GM19438 (cell line): ENCODE measurements around the gene HOTAIR.

Source experiments
- ATAC-seq: cut with Tn5 transposase; IDR thresholded peaks from one replicate; pipeline ENCODE4 v1.9.1; 2021; ENCODE audit warnings: low read depth; ENCODE audit not compliant: unreplicated experiment

Gene HOTAIR

DNA sequence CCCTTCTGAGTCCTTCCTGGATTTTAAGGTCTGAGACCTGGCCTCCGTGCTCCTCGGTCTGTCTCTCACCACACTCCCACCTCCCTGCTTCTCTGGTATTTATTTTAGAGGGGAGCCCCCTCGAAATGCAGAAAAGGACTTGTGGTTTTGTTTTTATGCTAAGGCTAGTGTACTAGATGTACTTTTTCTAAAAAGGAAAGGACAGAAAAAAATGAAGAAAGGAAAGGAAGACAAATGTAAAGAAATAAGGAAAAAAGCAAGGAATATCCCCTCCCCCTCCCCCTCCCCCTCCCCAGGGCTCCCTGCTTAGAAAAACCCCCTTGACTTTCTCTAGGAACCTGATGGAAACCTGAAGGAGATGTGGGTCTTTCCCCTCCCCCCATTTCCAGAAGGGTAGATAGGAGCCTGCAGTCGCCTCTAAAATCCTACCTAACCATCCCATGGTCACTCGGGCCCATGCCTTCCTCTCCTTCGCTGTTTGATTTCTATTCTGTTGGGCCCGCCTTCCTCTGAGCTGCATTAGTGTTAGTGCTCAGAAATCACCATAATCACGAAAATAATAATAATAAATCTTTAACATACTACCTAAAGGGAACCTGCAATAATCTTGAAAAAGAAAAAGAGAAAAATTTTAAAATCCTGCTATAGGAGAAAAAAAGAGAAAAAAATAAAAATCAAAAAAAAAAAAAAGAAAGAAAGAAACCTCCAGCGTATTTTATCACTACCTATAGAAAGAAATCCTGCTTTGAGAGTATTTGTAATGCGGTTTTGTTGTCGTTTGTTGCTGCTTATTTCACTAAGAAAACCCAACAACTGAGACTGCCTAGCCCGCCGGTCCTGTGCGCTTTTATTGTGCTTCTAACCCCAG lies 37.1 kb upstream of the HOTAIR start:
- ATAC-seq: no peak

DNA sequence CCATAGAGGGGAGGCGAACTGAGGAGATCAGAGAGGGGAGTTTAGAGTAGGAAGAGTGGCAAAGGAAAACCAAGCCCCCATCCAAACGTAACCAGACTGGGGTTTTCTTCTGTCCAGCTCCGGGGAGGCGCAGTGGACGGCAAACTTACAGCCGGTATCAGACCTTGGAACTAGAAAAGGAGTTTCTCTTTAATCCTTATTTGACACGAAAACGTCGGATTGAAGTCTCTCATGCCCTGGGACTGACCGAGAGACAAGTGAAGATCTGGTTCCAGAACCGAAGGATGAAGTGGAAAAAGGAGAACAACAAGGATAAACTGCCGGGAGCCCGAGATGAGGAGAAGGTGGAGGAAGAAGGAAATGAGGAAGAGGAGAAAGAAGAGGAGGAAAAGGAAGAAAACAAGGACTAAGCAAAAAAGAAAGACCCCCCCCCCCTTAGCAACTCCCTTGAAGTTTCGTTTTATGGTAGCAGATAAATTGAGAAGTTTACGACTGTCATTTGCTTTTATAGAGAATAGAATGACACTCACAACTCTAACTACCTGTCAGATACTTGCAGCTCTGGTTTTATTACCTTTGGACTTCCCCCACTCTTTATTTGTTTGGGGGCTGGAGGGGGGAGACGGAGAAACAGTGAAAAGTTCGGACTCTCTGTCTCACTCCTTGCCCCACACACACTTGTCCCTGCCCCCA lies 36.4 kb upstream of the HOTAIR start:
- ATAC-seq: no peak

DNA sequence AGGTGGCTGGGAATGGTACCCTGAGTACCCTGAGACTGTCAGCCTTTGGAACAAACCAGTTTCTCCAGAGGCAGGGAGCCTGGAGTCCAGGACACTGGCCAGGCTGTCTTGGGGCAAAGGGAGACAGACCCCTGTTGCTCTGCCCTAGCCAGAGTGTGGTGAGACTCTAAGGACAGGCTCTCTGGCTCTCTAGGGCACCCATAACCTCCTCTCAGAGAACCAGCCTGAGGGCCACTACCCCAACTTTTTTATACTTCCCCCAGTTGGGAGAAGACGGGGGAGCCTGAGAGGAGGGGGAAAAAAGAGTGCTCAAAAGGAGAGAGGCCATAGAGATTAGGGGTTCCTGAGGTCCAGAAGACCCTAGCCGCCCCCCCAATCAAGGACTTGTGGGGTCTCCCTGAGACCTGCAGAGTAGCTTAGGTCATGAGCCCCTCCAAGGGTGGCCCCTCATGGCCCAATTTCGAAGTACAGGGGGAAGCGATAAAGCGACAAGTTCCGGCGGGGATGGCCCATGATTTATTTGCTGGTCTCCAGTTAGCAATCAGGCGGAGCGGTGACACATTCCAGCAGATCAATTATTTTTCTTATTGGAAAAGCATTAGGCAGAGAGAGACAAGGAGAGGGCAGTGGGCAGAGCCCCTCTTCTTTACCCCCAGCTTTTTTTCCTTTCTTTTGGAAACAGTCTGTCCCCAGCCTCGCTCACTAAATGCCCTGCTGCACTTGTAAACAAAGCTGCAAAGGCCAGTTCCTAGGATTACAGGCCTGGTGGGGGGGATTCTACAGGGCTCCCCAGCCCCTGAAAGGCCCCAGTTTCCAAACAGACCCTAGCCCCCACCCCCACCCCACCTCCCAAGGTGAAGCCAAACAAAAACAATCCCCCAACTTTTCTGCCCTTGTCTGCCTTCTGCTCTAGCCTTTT lies 35.6 kb upstream of the HOTAIR start:
- ATAC-seq: no peak

DNA sequence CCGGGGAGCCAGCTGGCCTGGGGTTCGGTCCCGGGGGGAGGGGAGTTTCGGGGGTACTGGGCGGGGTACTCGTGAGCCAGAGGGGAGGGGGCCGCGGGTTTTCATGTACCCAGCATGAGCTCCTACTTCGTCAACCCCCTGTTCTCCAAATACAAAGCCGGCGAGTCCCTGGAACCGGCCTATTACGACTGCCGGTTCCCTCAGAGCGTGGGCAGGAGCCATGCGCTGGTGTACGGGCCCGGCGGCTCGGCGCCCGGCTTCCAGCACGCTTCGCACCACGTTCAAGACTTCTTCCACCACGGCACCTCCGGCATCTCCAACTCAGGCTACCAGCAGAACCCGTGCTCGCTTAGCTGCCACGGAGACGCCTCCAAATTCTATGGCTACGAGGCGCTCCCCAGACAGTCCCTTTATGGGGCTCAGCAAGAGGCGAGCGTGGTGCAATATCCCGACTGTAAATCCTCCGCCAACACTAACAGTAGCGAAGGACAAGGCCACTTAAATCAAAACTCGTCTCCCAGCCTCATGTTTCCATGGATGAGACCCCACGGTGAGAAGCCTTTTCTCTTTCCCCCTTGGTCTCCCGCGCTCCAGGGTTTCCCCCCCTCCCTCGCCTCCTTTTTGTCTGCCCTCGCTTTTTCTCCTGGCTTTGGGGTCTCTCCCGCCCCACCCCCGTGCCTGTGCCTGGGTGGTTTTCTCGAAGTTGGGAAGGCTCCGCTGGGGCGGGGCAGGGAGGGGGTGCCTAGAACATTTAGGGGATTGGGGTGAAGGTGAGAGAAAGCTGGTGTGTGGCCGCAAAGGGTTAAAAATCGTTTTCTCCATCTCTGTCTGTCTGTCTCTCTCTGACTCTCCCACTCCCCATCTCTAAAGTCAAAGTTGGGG lies 34.7 kb upstream of the HOTAIR start:
- ATAC-seq: no peak

DNA sequence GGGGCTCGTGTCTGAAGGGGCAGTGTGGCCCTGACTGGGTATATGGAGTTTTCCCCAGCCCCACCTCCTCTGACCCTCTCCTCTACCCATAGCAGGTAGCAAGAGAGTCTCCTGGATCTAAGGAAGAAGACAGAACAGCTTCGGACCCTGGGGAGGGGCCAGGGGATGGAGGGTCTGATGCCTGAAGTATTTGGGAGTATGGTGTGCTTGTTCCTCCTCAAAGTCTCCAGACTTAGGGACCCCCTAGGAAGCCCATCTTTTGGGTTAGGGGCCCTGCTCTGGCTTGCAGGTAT lies 33.5 kb upstream of the HOTAIR start:
- ATAC-seq: no peak

DNA sequence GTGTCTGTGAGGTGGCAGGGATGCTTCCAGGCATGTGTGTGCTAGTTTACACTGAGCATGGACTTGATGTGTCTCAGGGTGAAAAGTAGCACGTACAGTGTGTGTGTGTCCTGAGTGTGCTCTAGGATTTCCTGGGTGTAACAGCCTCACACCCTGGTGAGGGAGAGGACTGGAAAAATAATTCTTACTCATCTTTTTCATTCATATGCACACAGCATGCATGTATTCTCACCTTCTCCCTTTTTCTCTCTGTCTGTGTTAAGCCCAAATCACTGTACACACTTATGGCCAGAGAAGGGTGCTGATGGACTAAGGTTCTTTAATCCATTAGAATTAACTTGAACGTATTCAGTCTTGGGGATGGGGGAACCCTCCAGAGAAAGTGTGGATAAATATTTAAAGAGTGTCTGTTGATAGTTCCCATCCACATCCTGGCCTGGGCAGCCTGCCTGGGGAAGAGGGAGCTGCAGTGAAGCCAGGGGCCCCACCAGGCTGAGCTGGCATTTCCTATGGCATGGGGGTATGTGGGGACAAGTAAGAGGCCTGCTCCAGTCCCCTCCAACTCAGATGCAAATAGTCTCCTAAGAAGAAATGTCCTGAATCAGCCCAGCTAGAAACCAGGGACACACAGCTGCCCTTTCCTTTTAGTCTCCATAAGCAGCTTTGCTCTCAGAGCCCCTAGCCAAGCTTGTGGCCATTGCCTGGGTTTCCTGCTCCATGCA lies 32.9 kb upstream of the HOTAIR start:
- ATAC-seq: no peak

DNA sequence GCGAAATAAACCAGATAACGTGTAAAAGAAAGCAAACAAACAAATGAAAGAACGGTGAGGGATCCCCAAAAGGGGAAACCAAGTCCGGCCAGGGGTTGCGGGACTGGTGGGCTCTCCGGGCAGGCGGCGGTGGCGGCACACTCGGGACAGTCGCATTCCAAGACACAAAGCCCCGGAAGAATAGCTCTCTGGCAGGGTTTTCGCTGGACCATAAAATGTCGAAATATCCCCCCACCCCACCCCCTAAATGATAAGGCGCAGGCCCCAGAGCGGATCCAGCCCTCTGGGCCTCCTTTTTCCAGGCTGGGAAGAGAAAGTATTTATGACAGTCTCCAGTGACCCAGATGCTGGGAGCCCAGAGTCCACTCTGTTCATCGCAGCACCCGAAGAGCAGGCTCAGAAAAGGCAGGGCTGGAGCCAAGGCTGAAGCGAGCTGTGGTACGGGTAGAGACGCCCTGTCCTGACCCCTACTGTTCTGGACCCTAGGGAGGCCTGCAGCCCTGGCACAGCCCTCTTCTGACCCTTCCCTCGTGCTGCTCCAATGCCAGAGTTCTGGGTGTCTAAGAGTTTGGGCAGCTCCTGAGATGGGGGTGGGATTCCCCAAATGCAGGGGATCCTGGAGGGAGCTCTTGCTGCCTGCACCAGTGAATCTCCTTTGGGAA lies 31.9 kb upstream of the HOTAIR start:
- ATAC-seq: no peak

DNA sequence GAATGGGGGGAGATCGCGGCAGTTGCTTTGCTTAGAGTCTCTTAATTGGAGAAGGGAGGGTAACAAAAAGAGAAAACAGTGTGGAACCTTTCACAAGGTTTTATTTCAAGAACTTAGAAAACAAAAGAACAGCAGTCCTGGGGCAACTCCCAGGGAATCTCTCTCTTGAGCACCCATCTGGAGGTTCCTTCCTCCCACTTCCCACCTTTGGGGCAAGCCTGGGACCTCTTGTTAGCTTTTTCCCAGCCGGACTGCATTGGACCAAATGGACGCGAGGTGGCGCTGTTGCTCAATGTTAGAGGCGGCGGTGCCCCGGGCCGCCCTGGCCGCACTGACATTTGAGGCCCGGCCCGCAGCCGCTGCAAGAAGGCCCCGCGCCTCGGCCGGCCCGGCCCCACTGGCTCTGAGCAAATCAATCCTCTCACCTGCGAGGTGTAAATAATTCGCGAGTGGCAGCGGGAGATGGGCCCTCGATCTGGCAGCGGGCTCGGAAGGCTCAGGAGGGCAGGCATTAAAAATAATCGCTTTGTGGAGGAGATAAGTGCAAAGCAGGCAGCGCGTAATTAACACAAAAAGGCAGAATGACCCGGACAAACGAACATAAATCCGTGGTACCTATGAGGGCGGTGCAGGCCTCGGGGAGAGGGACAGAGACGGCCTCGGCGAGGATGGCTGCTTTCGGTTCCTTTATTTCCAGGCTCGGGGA lies 31.3 kb upstream of the HOTAIR start:
- ATAC-seq: no peak

DNA sequence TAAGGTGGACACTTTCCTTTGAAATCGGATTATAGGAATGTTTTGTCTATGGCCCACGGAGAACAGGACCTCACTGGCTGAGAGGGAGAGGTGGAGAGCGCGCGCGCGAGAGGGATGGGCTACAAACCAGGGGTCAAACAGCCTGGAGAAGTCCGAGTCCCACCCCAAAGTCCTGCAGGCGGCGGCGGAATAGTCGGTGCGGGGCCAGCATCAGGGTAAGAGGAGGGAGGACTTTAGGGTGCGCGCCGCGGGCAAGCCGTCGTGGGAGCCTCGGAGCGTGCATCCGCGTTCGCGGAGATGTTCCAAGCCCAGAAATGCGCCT lies 30.7 kb upstream of the HOTAIR start:
- ATAC-seq: no peak

DNA sequence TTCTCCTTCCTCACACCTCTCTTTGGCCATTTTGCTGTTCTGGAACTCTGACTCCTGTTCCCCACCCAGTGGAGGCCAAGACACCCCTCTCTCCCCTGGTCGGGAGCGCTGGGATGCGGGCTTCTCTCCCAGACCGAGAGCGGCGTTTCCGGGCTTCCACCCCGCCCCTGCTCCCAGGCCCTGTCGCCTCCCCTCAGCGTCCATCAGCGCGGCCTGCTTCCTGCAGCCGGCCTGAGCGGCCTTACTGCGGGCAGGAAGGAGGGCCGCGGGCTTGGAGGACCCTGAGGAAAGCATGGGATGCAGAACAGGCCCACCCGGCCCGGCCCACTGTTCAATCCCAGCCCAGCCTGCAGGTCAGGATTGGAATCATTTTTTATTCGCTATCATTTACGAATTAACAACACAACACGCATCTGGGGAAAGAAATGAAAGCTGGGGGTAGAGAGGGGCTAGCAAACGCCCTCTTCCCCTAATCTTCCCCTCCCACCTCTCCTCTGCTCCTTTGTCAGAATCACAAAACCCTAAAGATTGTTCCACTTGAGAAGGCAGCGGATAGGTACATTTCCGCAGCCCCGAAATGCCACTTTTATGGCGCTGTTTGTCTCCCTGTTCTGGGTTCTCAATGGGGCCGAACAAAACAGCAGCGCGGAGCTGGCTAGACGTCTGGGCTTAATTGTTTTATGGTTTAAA lies 30.2 kb upstream of the HOTAIR start:
- no peak for ATAC-seq

DNA sequence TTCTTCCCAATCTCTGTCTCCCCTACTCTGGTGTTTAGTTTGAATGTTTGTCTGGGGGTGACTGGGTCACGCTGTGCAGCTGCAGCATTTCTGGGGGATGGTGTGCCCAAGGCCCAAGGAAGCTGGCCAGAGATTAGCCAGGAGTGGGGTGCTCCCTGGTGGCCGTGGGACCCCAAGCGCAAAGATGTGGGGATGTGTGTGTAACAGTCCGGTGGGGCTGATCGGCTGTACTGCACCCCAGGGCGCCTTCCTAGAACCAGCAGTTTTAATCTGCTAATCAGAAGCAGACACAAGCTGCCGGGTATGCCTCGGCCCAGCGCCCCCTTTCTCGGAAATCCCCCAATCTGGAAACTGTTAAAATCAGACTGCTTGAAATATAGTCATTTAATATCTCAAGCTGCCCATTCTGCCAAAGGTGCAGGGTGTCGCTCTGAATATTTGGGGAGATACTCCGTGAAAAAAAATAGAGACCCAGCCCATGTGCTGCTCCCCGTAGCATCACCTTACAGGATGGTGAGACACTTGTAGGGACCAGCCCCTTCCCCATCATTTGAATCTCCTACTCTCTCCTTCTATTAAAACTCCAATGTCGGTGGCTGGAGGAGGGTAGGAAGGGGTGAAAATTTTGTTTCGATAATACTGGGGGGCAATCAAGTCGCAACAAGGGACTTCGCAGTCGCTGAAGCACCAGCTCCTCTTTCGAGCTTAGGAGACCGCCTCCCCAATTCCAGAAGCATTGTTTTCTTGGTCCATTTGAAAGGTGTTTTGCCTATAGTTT lies 29.5 kb upstream of the HOTAIR start:
- ATAC-seq: no peak

DNA sequence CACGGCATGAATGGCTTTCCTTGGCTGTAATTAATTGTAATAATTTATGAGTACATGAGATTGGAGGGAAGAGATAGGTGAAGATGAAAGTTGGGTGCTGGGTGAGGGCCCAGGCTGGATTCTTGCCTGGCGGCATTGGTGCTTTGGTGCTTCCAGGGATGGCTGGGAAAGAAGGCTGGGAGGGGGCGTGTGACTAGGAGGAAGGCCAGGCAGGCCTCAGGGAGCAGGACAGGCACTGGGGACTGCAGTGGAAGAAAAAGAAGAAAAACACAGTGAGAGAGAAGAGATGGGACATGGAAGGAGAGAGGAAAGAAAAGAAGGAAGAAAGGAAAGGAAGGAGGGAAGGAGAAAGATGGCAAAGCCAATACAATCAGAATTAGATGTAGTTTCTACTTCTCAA lies 28.9 kb upstream of the HOTAIR start:
- no peak for ATAC-seq

DNA sequence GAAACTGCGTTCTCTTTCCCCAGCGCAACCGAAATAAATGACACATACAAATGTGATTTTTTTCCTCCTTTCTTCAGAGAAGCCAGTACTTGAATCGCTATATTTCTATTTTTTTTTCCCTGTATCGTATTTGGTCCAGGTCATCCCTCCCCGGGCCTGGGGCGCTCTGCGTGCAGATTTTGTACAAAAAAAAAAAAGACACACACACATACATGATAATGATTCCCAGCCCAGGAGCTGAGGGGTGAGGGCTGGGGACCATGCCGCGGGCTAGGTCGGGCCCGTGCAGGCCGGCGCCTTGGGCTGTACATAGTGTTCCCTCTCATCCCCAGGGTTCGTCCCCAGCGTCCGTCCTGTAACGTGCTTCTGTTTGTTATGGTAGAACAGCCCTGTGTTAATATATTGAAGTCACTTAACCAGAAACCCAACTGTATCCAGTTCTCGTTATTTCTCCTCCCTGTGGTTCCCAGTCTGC lies 28.2 kb upstream of the HOTAIR start:
- no peak for ATAC-seq

DNA sequence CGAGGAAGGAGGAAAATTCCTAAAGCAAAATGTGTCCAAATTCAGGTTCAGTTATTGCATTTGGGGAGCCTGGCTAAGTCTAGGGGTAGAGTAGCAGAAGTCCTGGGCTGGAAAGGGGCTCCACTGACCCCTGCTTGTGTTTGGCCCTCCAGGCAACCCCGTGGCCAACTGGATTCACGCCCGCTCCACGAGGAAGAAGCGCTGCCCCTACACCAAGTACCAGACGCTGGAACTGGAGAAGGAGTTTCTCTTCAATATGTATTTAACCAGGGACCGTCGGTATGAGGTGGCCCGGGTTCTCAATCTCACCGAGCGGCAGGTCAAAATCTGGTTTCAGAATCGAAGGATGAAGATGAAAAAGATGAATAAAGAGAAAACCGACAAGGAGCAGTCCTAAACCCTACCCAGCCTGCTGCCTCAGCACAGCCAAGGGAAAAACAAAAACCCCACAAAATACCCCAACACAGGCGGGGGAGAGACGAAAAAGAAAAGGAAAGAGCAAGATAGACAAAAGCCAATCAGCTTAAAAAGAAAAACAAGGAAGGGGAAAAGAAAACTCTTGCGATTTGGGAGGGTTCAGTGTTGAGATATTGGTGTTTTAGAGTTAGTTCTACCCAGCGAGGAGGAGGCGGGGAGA lies 27.6 kb upstream of the HOTAIR start:
- no peak for ATAC-seq

DNA sequence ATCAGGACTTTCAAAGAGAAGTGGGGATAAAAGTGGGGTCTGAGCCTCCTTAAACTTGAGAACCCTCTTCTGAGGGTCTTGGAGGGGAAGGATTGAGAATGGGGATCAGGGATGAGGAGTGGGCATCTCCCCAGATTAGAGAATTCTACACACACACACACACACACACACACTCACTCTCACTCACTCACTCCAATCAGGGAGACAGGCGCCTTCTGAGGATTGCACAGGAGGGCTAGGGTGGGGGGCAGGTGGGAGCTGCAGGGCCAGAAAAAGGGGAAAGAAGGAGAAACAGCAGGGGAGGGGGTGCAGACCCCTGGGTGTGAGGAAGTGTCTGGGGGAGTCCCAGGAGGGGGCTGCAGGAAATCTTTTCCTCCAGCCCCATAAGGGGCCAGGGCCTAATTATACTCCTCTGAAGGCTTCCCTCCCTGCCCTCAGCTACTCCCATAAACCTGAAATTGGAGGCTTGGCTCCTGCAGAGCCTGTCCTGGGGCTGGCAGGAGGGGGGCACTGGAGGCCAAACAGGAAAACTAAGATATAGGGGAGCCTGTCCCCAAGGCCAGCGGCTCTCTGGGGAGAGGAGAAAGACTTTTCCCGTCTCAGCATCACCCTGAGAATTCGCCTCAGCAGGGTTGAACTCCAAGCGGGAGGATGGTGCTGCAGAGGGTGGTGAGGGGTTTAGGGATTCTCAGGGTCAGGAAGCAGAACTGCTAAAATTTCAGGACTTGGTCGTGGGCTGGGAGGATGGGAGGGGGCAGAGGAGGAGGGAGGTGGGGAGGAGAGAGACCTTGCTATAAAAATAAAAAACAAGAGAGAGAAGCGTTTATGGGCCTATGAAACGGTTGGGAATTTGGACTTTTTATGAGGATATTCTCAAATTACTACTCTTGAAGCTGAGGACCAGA lies 26.8 kb upstream of the HOTAIR start:
- ATAC-seq: no peak
